ENCODE results near the gene ABCG5.

The ABCG5 gene

GRCh38 chr2:43841949-43842865 is 3.6 kb upstream of the ABCG5 start:
- DNase-seq: no peak

DNA sequence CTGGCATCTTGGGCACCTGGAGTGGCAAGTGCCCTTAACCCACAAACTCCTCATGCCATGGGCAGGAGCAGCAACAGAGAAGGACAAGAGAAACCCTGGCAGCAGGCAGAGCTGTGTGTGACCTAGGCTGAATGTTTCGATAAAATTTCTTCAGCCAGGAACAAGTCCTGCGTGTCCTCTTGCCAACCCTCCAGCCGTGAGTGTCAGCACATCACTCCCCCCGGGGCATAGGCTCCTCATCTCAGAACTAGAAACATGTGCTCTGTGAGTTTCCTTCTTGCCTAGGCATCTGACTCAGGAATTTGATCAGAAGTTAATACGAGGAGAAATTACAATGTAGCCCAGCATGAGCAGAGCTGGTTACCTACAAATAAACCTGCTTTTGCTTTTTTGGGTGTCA is 2.3 kb upstream of the ABCG5 start:
- DNase-seq: no peak

DNA sequence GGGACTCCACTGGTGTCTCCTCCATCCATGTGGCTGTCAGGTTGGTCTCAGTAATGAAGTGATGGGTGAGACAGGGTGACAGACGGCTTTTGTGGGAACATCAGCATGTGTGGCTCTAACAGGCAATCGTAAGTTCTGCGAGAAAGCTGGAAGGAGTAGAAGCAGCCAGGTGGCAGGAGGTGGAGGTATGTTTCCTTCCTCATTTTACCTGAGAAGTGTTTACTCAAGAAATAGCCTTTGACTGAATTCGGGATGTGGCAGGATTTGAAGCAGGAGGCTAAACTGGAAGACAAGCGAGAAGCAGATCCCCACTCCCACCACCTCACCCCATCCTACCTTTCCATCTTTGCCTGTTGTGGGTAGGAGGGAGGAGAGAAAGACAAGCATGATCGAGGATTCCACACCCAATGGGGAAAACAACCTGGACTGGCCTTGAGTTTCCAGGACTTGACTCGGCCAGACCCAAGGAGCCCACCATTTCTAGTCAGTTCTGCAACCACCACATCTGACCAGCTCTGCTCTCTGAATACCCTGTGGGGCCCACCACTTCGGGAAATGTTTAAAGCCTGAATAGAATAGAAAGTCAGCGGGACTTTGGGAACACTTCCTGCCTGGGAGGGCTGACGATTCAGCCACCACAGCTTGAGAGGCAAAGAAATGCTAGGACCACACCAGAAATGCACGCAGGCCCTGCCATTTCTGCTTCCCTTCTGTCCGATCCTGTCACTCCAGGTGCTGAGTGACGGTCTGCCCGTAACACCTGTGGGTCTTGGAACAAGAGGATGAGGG is 1.3 kb upstream of the ABCG5 start:
- DNase-seq: no peak

DNA sequence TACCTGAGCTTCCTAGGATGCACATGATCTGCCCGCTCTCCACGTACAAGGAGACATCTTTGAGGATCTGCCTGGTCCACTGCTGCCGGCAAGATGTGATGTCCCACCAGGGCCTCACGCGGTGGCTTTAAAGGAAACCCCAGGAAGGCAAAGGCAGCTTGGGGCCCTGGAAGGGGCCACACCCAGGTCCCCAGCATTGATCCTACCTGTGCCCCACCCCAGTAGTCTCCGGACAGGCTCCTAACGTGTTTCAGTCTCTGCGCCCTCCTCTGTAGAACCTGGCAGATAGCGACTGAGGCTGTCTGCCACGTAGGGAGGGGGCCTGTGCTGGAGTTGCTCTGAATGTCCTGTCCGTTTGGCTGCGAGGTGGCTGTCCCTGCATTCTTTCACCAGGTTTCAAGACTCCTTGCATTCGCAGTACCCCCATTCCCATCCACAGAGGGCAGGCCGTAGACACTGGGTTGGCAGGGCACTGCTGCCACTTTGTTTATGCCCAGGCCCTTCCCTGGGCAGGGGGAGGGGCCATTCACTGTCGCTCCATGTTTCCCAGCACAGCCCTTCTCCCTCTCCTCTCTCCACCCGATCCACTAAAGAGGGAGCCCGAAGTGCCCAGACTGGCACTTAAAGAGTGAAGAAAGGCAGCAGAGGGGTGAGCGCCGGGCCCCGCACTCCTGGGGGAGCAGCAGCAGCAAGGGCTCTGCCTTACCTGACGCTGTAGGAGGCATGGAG is 644 bp downstream of the ABCG5 start:
- DNase-seq: no peak

DNA sequence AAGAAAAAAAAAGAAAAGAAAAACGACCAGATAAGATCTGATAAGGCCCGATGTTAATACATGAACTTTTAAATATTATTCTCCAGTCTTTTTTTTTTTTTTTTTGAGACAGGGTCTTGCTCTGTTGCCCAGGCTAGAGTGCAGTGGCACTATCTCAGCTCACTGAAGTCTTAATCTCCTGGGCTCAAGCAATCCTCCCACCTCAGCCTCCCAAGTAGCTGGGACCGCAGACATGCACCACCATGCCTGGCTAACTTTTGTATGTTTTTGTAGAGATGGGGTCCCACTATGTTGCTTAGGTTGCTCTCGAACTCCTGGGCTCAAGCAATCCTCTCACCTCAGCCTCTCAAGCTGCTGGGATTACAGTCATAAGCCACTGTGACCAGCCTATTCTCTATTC is 1.6 kb downstream of the ABCG5 start:
- DNase-seq: no peak

DNA sequence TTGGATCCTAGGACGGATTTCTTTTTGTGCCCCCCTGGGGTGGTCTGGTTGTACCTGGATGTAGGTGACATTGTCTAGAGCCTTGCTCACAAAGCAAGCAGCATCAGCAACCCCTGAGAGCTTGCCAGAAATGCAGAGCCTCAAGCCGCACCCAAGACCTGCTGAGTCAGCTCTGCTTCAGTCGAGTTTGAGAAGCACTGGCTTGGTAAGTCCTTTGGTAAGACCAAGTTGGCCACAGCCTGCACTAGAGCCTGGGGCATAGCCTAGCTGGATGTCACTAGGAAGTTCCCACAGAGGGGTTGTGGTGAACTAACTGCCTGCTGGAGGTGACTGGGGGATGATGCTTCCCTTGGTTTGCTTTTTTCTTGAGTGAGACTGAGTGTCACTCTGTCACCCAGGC is 6.2 kb downstream of the ABCG5 start:
- DNase-seq: no peak

DNA sequence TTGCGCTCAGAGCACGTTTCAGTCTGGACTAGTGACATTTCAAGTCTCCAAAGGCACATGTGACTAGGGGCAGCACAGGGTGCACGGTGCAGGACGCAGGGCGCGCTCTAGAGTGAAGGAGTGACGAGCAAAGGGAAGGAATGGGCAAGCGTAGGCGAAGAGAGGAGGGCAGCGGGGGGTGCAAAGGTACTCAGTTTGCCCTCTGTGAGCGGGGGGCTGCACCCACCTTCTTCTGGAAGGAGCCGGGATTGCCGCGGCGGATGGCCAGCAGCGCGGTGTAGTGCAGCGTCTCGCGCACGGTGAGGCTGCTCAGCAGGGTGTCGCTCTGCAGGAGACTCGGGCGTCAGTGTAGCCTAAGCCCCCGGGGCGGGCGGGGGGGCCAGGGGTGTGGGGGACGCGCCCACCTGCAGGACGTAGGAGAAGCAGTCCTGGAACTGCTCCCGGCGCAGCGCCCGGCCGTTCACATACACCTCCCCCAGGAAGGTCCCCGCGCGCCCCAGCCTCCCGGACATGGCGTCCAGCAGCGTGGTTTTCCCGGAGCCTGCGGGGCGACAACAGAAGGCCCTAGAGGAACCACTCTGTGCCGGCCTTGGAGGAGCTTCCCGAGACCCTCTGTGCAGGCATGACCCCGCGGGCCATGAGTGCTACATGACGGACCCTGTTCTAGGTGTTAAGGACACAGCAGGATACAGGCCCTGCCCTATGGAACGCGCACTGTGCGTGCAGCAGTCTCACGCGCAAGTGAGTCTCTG is 6.9 kb downstream of the ABCG5 start:
- no peak for DNase-seq

DNA sequence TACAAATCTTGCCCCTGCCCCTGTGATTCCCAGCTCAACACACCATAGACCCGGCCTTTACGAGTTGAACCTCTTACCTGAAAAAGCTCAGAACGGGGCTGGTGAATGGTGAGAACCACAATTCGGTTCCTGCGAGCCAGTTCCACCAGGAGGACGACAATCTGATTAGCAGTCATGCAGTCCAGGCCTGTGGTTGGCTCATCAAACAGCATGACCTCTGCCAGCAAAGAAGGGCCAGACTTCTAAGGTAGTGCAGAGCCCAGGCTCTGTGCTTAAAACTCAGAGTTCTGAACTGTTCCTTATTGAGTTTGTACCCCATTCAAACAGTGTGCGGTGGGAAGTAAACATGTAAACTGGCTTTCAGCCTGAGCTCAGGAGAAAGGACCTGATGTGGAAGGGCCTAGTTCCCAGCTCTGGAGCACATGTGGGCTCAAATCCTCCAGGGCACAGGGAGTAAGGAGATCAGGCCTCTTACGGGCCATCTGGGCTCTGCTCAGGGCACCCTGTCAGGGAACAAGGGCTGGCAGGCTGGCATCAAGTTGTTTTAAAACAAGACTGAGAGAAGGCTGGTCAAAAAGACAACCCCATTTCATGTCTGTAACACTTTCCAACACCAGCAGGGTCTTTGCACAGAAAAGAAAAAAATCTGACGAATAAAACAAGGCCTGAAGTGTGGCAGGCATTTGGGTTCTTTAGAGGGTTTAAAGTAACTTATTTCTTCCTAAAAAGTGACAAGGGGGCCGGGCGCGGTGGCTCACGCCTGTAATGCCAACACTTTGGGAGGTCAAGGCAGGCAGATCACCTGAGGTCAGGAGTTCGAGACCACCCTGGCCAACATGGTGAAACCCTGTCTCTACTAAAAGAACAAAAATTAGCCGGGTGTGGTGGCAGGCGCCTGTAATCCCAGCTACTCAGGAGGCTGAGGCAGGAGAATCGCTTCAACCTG is 12.1 kb downstream of the ABCG5 start:
- DNase-seq: no peak

DNA sequence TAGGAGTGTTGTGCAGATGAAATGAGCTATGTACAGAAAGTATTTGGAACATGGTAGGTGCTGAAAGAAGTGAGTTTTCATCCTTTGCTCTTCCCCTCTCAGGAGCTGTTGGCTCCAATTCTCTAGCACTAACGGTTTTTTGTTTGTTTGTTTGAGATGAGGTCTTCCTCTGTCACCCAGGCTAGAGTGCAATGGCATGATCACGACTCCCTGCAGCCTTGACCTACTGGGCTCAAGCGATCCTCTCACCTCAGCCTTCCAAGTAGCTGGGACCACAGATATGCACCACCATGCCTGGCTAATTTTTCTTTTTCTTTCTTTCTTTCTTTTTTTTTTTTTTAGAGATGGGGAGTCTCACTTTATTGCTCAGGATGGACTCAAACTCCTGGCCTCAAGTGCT is 12.8 kb downstream of the ABCG5 start:
- no peak for DNase-seq

GRCh38 chr2:43824951-43825493 is 13.6 kb downstream of the ABCG5 start:
- DNase-seq: no peak

GRCh38 chr2:43824512-43824911 is 14.1 kb downstream of the ABCG5 start:
- DNase-seq: no peak

DNA sequence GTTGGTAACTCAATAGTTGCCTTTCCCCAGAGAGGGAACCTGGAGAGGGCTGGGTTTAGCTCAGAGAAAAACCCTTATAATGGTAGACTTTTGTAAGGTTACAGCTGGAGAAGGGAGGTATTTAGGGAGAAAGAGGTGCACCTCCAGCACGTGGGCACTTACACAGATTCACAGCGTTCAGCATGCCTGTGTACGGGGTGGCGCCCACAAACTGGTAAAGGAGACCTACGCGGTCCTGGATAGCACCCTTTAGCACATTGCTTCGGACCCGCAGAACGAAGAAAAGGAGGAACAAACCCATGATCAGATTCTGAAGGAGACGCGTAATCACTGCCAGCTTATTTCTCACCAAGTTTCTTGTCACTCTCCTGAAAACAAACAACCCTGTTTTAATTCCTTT is 14.9 kb downstream of the ABCG5 start:
- DNase-seq: no peak

GRCh38 chr2:43822839-43823238 is 15.8 kb downstream of the ABCG5 start:
- no peak for DNase-seq

- DNase-seq: no peak
Observed at GRCh38 chr2:43819491-43820163, 19.0 kb downstream of the ABCG5 start.

GRCh38 chr2:43818761-43819160 is 19.9 kb downstream of the ABCG5 start:
- DNase-seq: no peak

- DNase-seq: no peak
Observed at GRCh38 chr2:43814711-43815110, 23.9 kb downstream of the ABCG5 start.

DNA sequence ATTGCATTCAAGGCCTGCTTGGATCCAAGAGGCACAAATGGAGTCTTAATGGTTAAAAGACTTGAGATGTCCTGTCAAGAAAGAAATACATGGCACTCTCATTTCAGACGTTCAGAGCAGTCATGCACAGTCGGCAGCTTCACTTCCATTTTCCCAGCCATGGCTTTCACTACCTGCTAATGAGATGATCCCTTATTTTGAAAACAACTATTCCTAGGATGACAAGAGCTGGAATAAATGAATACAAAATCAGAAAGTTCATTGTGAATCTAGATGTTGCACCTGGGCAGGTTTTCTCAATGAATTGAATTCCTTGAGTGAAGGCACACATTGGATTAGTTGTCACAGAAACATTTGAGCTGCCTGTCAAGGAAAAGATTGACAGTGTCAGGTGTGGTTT is 25.7 kb downstream of the ABCG5 start:
- no peak for DNase-seq

DNA sequence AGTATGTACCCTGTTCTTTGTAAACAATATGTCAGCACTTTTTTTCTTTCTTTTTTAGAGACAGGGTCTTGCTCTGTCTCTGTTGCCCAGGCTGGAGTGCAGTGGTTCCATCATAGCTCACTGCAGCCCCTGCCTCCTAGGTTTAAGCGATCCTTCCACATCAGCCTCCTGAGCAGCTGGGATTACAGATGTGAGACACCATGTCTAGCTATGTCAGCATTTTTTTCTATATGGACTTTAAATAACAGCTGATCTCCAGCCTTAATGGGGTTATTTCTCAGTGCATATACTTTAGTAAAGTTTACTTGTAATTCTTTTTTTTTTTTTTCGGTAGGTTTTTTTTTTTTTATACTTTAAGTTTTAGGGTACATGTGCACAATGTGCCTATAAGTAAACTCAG is 26.6 kb downstream of the ABCG5 start:
- no peak for DNase-seq

DNA sequence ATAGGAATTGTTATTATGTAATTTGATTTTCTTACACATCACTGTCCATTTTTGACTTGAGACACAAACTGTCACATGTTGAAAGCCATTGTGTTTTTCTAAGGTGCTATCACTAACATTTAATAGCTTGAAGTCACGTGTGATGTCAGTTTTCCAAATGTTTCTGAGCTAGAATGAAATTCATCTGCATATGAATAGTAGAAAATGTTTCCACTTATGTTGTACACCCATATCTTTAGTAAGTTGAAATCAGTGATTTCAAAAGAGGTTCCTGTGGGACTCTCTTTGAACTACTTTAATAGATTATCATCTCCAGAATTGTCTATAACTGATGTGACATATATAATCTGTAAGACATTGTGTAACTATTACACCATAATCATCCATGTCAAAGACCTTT is 27.8 kb downstream of the ABCG5 start:
- no peak for DNase-seq

DNA sequence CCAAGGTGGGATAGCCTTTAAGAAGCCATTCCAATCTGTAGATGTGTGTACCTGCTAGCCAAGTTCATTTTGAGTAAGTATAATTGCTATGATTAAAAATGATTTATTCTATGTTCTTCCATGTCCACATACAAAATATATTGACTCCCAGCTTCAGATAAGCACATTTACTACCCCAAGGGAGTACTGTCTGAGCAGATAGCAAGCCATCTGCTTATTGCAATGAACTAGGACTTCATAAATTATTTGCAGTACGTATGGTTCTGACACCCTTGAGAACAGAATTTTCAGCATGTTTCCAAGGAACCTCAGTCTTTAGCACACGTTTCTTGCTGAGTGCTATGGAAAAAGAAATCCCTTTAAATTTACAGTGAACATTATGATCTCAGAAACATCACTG is 28.2 kb downstream of the ABCG5 start:
- no peak for DNase-seq

DNA sequence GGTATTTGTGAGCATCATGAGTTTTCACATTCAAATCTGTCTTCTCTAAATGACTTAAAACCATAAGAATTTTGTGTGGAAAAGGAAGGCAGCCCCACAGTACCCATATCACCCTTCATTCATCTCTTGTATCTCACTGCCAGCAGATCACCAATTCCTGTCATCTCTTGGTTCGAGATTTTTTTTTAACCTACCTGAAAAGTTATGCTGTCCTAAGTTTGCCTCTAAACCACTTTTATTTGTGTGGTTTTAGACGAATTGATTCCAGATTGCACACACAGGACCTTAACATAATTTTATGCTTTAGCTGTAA is 32.0 kb downstream of the ABCG5 start:
- DNase-seq: no peak
